ENCODE data around the gene BTRC. TPM values are rescaled to one million over a fixed set of nuclear protein-coding genes. Genes with fewer than 3 reads are reported as not detected.

The BTRC gene
- total and polyA plus RNA-seq, 7 donors, result 6.1 to 19.3 (median 16.4) TPM

DNA sequence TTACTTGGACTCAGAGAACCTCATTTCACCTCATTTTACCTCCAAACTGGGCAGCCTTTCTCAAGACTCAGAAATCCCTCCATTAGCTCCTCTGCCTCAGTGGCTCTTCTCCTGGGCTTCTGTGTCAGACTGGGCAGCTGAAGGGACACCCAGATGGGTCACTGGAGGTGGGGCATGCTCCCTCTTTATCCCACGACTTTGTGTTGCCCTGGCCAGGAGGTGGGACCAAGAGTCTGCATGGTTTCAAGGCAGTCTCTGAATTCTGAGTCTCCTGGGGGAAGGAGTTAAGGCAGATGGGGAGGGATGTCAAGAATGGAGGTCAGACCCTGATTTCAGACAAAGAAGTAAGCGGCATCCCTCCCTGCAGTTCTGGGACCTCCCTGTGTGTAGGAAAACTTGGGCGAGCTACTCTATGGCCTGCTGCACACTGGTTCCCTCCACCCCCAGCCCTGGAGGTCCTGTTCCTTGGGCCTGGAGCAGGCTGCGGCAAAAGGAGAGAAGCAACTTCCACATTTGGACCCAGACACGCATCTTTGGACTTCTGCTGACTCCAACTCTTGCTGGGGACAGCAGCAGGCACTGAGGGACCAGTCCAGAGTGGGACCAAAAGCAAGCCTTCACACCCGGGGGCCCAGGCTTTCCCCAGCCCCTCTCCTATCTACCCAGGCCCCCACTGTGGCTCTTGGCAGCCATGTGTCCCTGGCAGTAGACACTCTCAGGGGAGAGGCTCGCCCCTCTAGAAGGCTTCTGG is 223.3 kb downstream of the BTRC start:
- Histone ChIP-seq H3K36me3 (ENCODE audit: insufficient read depth in 1 of 2, low read depth in 1 of 2) (peaks cover 0 to 53% of the 10 kb centered on the region in 2 donors), H3K4me3 (no peak overlapping the region), H3K27me3 (ENCODE audit: insufficient read depth in 3 of 3, low read length in 2 of 3) (no peaks in the 10 kb centered on the region), H3K4me1 (no peaks in the 10 kb centered on the region), H3K27ac (no peak overlapping the region), H3K9me3 (peaks cover 12% of the 10 kb centered on the region)
- DNase-seq, result peak in 1 of 2 donors; percentile 32
- intact Hi-C loops (cut with DNase I), result no loop called here
- WGBS, 3 donors, result 83 to 86% (median 85%) methylated on average over 7 of the region's 7 CpGs
- no peak for TF ChIP-seq CTCF (IDR thresholded peaks at IDR 0.05)
- no peak for ATAC-seq

DNA sequence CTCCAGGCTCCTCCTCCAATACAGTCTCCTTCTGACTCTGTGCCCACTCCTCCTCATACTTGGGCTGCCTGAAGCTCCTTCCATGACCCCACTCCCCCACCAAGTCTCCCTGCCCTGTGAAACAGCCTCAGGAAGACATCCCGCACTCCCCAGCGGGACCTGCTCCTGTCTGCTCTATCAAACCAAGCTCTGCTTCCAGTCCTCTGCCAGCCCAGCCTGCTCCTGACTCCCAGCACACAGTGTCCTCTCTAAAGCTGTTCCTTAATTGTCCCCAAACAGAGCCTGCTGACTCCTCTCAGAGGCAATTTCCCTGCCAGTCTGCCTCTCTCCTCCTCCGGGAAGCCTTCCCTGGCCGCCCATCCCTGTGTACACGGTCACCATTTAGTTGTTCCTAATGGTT is 224.2 kb downstream of the BTRC start:
- WGBS, 3 donors, result 86 to 91% (median 87%) methylated on average over 5 of the region's 5 CpGs
- H3K36me3 ChIP-seq (ENCODE audit: insufficient read depth in 1 of 2, low read depth in 1 of 2), result peaks cover 0 to 62% of the 10 kb centered on the region in 2 donors
- peaks cover 4% of the 10 kb centered on the region for H3K9me3 ChIP-seq
- no peak overlapping the region for H3K27ac ChIP-seq
- no peaks in the 10 kb centered on the region for H3K27me3 ChIP-seq (ENCODE audit: insufficient read depth in 3 of 3, low read length in 2 of 3)
- H3K4me1 ChIP-seq, result no peaks in the 10 kb centered on the region
- no peak overlapping the region for H3K4me3 ChIP-seq
- ATAC-seq, result no peak
- intact Hi-C loops (cut with DNase I), result no loop called here
- TF ChIP-seq CTCF (IDR thresholded peaks at IDR 0.05), result no peak
- DNase-seq, result peak in 1 of 2 donors; percentile 27

DNA sequence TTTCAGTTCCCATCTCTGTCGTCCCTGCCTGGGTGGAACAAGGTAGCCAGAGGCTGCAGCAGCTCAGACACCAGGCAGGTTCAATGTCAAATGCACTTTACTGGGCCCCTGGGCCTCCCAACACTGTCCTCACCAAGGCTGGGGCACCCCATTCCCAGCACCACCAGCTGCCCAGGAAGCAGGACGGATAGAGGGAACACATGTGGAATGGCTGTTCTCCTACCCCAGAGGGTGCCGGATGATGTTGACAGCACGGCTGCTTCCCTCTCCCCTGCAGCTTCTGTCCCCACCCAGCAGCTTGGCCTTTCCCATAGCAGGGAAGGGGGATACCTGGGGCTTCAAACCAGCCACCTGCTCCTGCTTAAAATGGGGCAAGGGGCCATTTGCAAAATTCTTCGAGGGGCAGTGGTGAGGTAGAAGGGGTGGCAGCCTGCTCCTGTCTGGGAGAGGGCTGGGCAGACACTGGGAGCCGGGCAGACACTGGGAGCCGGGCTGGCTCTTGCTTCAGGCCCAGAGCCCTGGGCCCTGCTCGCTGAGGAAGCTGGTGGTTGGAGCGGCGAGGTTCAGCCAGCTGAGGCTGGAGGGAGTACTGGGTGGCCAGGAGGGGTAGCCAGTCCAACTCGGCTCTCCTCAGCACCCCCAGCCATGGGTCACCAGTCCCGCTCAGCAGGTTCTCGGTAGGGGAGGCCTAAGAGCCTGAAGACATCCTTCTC is 225.0 kb downstream of the BTRC start:
- Histone ChIP-seq H3K9me3 (no peaks in the 10 kb centered on the region), H3K36me3 (ENCODE audit: insufficient read depth in 1 of 2, low read depth in 1 of 2) (peaks cover 2 to 69% of the 10 kb centered on the region in 2 donors), H3K4me1 (no peaks in the 10 kb centered on the region), H3K27me3 (ENCODE audit: insufficient read depth in 3 of 3, low read length in 2 of 3) (no peaks in the 10 kb centered on the region), H3K4me3 (no peak overlapping the region), H3K27ac (no peak overlapping the region)
- ATAC-seq (no peak), DNase-seq (peak in 1 of 2 donors; percentile 40)
- intact Hi-C loops (cut with DNase I), result no loop called here
- no peak for TF ChIP-seq CTCF (IDR thresholded peaks at IDR 0.05)
- 91 to 93% (median 92%) methylated on average over 13 of the region's 13 CpGs for WGBS, 3 donors

DNA sequence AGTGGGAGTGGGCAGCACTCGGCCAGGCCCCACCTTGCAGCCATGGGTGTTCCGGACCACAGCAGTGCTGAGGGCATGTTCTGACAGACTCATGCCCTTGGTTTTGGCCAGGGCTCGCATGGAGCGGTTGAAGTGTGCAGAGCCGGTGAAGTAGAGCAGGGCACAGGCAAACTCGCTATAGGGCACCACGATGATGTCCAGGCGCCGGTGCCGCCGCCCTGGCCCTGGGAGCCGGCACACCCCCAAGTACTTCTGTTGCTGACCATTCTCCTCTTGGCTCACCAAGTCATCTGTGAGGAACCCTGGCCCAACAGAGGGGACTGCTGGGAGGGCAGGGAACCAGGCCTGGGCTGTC is 225.5 kb downstream of the BTRC start:
- ATAC-seq (no peak), DNase-seq (no peak)
- H3K27me3 ChIP-seq (ENCODE audit: insufficient read depth in 3 of 3, low read length in 2 of 3), result no peaks in the 10 kb centered on the region
- intact Hi-C loops (cut with DNase I), result no loop called here
- no peak overlapping the region for H3K27ac ChIP-seq
- peaks cover 2 to 75% of the 10 kb centered on the region in 2 donors for H3K36me3 ChIP-seq (ENCODE audit: insufficient read depth in 1 of 2, low read depth in 1 of 2)
- no peak for TF ChIP-seq CTCF (IDR thresholded peaks at IDR 0.05)
- H3K9me3 ChIP-seq, result no peaks in the 10 kb centered on the region
- 96% methylated on average over 12 of the region's 12 CpGs for WGBS, 3 donors
- H3K4me3 ChIP-seq, result no peak overlapping the region
- H3K4me1 ChIP-seq, result no peaks in the 10 kb centered on the region

Measured in psoas muscle (tissue), 8 donors.